Stomach (tissue), 9 donors: ENCODE results near the gene TSPAN1. TPM values are rescaled to one million over a fixed set of nuclear protein-coding genes. Genes with fewer than 3 reads are reported as not detected.

ENCODE experiments used
- DNase-seq, 2 donors: peaks; one replicate each; pipeline versions ENCODE4 v3.0.0 to v3.0.0-alpha.2; 2013 to 2019
- H3K27ac ChIP-seq, 5 donors: fragments of 200-600 bp in 4 of 5; sonication (generic) in 4 of 5; one replicate each; pipeline ENCODE4 v1.5.1; 2013 to 2019; ENCODE audit warnings: mild to moderate bottlenecking in 1 of 5, moderate library complexity in 1 of 5
- H3K27me3 ChIP-seq, 3 donors: fragments of 200-600 bp; sonication (generic); one replicate each; pipeline ENCODE4 v1.5.1; 2017 to 2019; ENCODE audit warnings: mixed run types in 1 of 3
- H3K36me3 ChIP-seq, 4 donors: fragments of 200-600 bp; sonication (generic); 1 replicate in 3 of 4; 2 replicates in 1 of 4; pipeline ENCODE4 v1.5.1; 2016 to 2019
- H3K4me1 ChIP-seq, 4 donors: fragments of 200-600 bp; sonication (generic); one replicate each; pipeline ENCODE4 v1.5.1; 2016 to 2019
- H3K4me3 ChIP-seq, 4 donors: fragments of 200-600 bp; sonication (generic) in 3 of 4; one replicate each; pipeline ENCODE4 v1.5.1; 2016 to 2019; ENCODE audit warnings: mild to moderate bottlenecking in 1 of 4
- H3K9me3 ChIP-seq, 4 donors: fragments of 200-600 bp; sonication (generic); one replicate each; pipeline ENCODE4 v1.5.1; 2016 to 2019
- CTCF ChIP-seq, 7 experiments: fragments of 450-650 bp in 4 of 7; fragments of 200-600 bp in 3 of 7; sonication (generic) in 3 of 7; IDR thresholded peaks; one replicate each; pipeline ENCODE4 v1.5.1; 2016 to 2019; ENCODE audit warnings: antibody characterized with exemption in 7 of 7, control low read depth in 2 of 7, mild to moderate bottlenecking in 1 of 7
- EP300 ChIP-seq: sonication (generic); formaldehyde crosslinking; IDR thresholded peaks from one replicate; pipeline ENCODE4 v1.6.1; 2017; ENCODE audit warnings: antibody characterized with exemption
- POLR2A ChIP-seq, 4 donors: fragments of 450-650 bp; IDR thresholded peaks; one replicate each; pipeline ENCODE4 v1.6.1; 2016; ENCODE audit warnings: antibody characterized with exemption in 4 of 4, control low read depth in 2 of 4, mild to moderate bottlenecking in 1 of 4, moderate library complexity in 1 of 4
- POLR2AphosphoS5 ChIP-seq, 3 donors: sonication (generic); formaldehyde crosslinking; IDR thresholded peaks; one replicate each; pipeline ENCODE4 v1.6.1; 2016; ENCODE audit warnings: antibody characterized with exemption in 3 of 3
- WGBS, 5 donors: extraction: QIAGEN DNeasy Blood & Tissue Kit in 3 of 5; methylation state at CpG; one replicate each; pipeline versions ENCODE4 v1.1.5 to v1.1.7; 2013 to 2018; 5-methylcytosine and 5-hydroxymethylcytosine counted together
- intact Hi-C: fragments of 100-400 bp; cut with DNase I; formaldehyde crosslinking; loops from one replicate; pipeline ENCODE4 v1.15.1; 2023; ENCODE audit warnings: low total_unique reads
- polyA plus RNA-seq, 3 donors: library from polyadenylated mRNA; stranded (reverse); fragments of 200-250 nt; gene quantifications; one replicate each; pipeline ENCODE4 v1.2.3, GENCODE V29; 2013
- total RNA-seq, 5 donors: library from RNA; depleted of rRNA; stranded (reverse); fragments of >200 nt; gene quantifications; one replicate each; pipeline versions ENCODE4 v1.1.0 to v1.2.3, GENCODE V29; 2014 to 2016
- donor health status: healthy with polysubstance abuse.
- donor health status: Bipolar disorder and iron deficiency.
- donor health status: healthy.

The TSPAN1 gene
- total and polyA plus RNA-seq, 8 donors = 35.9 to 154 (median 73.0) TPM

DNA sequence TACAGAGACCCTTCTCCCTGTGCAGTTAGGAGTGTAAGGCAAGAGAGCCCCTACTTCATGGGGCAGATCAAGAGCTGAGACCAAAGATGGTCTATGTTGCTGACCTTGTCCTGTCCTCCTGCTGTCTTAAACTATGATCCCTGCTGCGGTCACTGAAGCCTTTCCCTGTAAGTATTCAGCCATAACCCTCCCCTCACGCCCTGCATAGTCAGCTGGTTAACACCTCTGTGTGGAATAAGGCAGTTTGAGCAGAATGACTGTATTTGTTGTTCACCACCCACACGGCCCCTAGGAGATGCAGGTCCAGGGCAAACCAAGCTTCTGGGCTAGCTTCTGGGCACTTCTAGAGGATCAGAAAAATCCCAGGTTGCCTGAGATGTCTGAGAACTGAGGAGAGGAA, 356 bp downstream of the TSPAN1 start:
- intact Hi-C loops = loop anchor here (5.0 kb wide), 1 partner anchor 138 kb away; no protein-coding TSS in a partner anchor
- 62 to 78% (median 70%) methylated on average over 3 of the region's 3 CpGs for WGBS, 5 donors
- no peak for DNase-seq

DNA sequence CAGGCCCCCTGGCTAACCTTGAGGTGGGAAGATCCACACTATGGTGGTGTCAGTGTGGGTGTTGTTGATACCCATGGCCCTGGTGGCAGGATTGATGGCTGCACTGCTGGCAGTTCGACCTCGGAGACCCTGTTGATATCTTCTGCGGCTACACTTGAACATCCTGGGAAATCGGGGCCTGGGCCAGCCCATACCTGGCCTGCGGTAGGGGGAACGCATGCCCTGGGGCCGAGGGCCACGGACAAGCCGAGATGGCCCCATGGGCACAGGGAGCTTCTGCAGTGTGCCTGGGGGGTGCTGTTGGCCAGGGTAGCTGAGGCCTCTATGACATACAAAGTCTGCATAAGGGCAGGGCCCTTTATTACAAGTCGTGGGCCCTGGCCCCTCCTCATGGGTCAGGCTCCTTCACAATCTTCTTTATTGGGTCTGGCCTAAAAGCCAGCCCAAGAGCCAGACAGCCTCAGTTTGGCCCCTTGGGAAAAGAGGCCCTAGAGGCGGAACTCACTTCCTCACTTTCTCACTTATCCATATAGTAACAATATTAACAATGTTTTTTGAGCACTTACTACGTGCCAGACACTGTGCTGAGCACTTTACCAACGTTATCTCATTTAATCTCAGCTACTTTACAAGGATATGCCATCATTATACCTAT, 1.5 kb downstream of the TSPAN1 start, which contains the start of gene P3R3URF:
Gene P3R3URF, minus strand, starts transcription at position 278 of the 655 bp plus-strand sequence. Its CDS starts 17 bp downstream, at position 261.
- WGBS, 5 donors = 84 to 93% (median 89%) methylated on average over 13 of the region's 13 CpGs
- peak within 1 kb of the TSS in 4 of 5 donors; percentile 74 to 83 (median 78) for H3K27ac ChIP-seq
- intact Hi-C loops = loop anchor here (5.0 kb wide), 1 partner anchor 139 kb away; no protein-coding TSS in a partner anchor
- no peak for DNase-seq
- no peak within 1 kb of the TSS for H3K4me3 ChIP-seq
- no peaks in the 10 kb centered on the region for H3K36me3 ChIP-seq
- no peak for TF ChIP-seq EP300
- TF ChIP-seq POLR2A (IDR thresholded peaks at IDR 0.05) = no peak
- TF ChIP-seq CTCF (IDR thresholded peaks at IDR 0.05) = no peak
- TF ChIP-seq POLR2AphosphoS5 (IDR thresholded peaks at IDR 0.05) = no peak
- peaks cover 29 to 66% (median 46%) of the 10 kb centered on the region in 4 donors for H3K4me1 ChIP-seq
- no peaks in the 10 kb centered on the region for H3K27me3 ChIP-seq
- no peaks in the 10 kb centered on the region for H3K9me3 ChIP-seq

More for the DNA sequence above, 356 bp downstream of the TSPAN1 start:
- Histone ChIP-seq H3K27me3 (no peaks in the 10 kb centered on the region), H3K27ac (peak overlapping the region in 4 of 5 donors; percentile 74 to 83 (median 78)), H3K36me3 (no peaks in the 10 kb centered on the region), H3K9me3 (no peaks in the 10 kb centered on the region), H3K4me1 (peaks cover 31 to 60% (median 46%) of the 10 kb centered on the region in 4 donors), H3K4me3 (no peak overlapping the region)
- no peak for TF ChIP-seq EP300
- TF ChIP-seq POLR2A (IDR thresholded peaks at IDR 0.05) = no peak
- no peak for TF ChIP-seq CTCF (IDR thresholded peaks at IDR 0.05)
- TF ChIP-seq POLR2AphosphoS5 (IDR thresholded peaks at IDR 0.05) = no peak

- Histone ChIP-seq H3K4me3 (no peak overlapping the region), H3K9me3 (no peaks in the 10 kb centered on the region), H3K27me3 (no peaks in the 10 kb centered on the region), H3K4me1 (peaks cover 28 to 60% (median 45%) of the 10 kb centered on the region in 4 donors), H3K36me3 (peaks cover 0 to 3% (median 0%) of the 10 kb centered on the region in 4 donors), H3K27ac (peak overlapping the region; percentile 85 to 90 (median 88))
- intact Hi-C loops = loop anchor here (5.0 kb wide), 1 partner anchor 142 kb away; no protein-coding TSS in a partner anchor
- TF ChIP-seq EP300 (no peak), POLR2AphosphoS5 (IDR thresholded peaks at IDR 0.05) (peak in 2 of 3 donors; percentile 38 to 79), CTCF (IDR thresholded peaks at IDR 0.05) (peak in 5 of 7 experiments; percentile 75 to 99 (median 87))
- DNase-seq = peak; percentile 87 to 95
- WGBS, 5 donors = 6 to 12% (median 9%) methylated on average over 10 of the region's 10 CpGs
Observed at GRCh38 chr1:46179138-46180081, 4.5 kb downstream of the TSPAN1 start.

- no peaks in the 10 kb centered on the region for H3K9me3 ChIP-seq
- WGBS, 5 donors = 27 to 65% (median 35%) methylated on average over 7 to 12 of the region's 12 CpGs
- TF ChIP-seq EP300 (no peak), CTCF (IDR thresholded peaks at IDR 0.05) (peak in 3 of 7 experiments; percentile 29 to 80 (median 30)), POLR2A (IDR thresholded peaks at IDR 0.05) (no peak), POLR2AphosphoS5 (IDR thresholded peaks at IDR 0.05) (peak in 2 of 3 donors; percentile 50 to 65)
- H3K4me3 ChIP-seq = peak overlapping the region; percentile 21 to 39 (median 31)
- intact Hi-C loops = no loop called here
- DNase-seq = peak; percentile 86 to 88
- no peaks in the 10 kb centered on the region for H3K27me3 ChIP-seq
- H3K27ac ChIP-seq = peak overlapping the region; percentile 85 to 90 (median 88)
- peaks cover 0 to 4% (median 0%) of the 10 kb centered on the region in 4 donors for H3K36me3 ChIP-seq
- H3K4me1 ChIP-seq = peaks cover 25 to 60% (median 45%) of the 10 kb centered on the region in 4 donors
Observed at GRCh38 chr1:46180082-46180616, 5.3 kb downstream of the TSPAN1 start.
